SH-SY5Y (cell line): ENCODE data around the gene OPCML.

Experiments
- GATA2 ChIP-seq: IDR thresholded peaks from 2 replicates; pipeline ENCODE4 v1.6.1; 2011; ENCODE audit warnings: mild to moderate bottlenecking, low read depth, low read length
- GATA3 ChIP-seq: IDR thresholded peaks from 2 replicates; pipeline ENCODE4 v1.6.1; 2011; ENCODE audit warnings: low read depth, mild to moderate bottlenecking, low read length, moderate library complexity

The OPCML gene

DNA sequence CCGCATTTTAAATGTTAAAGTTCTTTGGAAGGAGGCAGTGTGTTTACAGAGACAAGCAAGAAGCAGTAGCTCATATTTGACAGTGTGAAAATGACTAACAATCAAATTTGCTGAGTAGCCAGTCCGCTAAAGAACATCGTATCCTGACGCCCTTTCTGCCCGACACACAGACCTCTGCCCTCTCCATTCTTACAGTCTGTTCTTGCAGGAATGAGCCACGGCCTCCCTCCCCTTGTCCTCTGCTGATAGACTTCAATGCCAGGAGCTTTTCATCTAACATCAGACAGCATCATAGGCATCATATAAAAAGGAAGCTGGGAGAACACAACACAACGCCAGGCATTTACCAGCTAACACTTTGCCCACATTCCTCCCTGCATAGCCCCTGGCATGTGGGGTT is 486.0 kb downstream of the OPCML start:
- TF ChIP-seq GATA3 (no peak), GATA2 (no peak)

DNA sequence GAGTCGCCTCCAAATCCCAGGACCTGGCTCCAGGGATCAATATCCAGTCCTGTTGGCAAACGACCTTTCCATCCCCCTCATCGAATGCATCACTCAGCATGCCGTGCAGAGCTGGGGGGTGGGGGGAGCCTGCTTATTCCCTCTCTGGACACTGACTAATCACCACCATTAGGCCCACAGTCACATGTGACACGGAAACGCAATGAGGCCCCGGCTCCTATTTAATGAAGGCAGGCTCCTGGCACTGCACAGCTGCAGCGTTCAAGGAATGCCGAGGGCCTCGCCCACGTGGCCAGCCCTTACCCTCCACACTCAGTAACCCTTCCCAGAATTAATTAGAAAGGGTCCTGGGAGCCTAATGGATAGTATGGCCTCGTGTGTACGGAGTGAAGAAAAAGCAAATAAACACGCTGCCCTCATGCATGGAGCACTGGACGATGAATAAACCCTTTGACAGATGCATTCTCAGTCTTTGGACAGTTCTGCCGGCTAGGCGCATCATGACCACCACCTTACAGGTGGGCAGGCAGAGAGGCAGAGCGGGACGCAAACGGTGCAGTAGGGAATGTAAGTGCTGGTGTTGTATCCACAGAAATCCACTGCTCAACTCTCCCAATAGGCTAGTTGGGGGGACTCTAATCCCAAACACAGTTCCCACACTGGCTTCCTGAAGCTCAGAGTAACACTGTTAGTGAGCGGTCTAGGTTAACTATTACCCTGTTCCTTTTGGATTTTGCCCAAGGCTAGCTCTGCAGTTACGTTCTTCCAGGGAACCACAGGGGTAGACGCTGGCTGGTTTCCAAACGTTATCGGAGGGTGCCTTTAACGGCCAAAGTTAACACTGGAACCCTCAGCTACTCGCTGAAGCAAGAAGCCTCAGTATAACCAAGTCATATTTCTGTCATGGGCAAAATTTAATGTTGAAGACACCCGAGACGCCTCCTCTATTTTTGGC is 490.1 kb downstream of the OPCML start:
- TF ChIP-seq GATA3 (no peak), GATA2 (no peak)

- no peak for TF ChIP-seq GATA3
Measured at GRCh38 chr11:133041181-133041580, 491.1 kb downstream of the OPCML start.

DNA sequence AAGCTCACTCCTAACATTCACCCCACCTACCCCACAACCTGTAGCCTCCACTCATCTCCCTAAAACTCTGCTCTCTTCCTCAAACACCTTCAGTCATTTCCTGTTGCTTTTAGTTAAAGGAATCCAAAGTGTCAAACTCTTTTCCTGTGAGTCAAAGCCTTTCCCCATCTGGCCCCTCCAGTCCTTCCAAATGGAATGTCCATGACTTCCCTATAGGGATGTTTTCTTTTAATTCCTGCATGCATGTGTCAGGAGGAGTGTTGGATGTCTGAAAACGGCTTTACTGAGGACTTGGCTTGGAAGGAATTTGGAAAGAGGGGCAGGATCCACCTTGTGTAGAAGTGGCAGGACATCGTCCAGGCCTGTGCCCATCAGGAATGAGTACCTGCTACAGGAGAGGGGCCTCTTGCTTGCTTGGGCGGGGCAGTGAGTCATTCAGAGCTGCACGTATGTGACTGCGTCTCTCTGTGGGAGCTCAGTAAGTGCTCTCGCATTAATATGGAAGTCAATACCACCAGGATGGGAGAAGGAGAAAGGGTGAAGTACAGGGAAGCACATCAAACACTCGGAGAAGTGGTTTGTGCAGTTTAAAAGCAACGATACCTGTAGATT is 491.9 kb downstream of the OPCML start:
- TF ChIP-seq GATA2 (no peak), GATA3 (no peak)

- no peak for TF ChIP-seq GATA3
- no peak for TF ChIP-seq GATA2
Measured at GRCh38 chr11:133038850-133039249, 493.5 kb downstream of the OPCML start.

DNA sequence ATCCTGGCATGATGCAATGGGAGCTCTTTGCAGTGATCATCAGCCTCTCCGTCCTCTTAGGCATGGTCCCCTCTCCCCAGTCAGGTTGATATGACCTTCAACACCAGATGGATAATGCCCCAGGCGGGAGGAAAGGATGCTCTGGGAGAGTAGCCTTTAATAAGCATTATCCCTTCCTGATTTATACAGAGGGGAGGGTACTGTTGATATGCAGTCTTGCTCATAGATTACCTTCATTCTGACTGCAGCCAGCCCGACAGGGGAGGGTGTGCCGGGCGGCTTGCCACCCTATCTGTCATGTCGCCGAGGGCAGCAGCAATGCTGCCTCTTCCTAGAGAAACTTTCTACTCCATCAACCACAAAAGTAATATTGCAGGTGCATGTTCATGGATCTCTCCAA is 497.4 kb downstream of the OPCML start:
- TF ChIP-seq GATA2 (no peak), GATA3 (no peak)

- TF ChIP-seq GATA3 (no peak), GATA2 (no peak)
Measured at GRCh38 chr11:133029107-133029506, 503.2 kb downstream of the OPCML start.

DNA sequence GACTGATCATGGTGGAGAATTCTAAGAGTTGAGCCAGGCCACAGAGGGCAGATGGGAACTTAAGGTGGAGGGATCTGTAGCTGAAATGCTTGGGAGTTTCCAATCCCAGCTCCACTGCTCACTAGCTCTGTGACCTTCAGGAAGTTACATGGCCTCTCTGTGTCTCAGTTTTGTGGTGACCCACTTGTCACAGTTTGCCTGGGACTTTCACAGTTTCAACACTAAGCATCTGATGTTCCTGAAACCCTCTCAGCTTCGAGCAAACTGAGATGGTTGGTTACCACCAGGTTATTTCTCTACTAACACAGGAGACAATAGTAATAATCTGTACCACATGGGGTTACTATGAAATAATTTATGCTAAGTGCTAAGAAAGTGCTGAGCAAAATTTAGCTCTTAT is 505.3 kb downstream of the OPCML start:
- TF ChIP-seq GATA2 (no peak), GATA3 (no peak)

DNA sequence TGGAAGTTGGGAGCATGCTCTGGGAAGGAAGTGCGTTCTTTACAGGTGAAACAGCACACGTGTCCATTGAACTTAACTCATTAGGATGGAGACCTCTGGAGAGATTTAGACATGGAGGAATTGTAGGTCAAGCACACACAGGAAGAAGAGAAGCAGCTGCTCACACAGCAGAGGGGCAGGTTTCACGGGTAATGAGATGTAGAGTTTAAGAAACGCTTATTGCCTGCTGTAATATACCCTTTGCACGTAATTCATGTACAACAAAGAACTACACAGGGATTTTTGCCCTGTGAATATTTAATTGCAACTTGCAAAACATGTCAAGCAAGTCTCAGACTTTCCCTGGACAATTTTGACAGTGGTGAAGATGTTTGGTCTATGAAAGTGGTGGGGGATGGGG is 508.0 kb downstream of the OPCML start:
- TF ChIP-seq GATA3 = no peak
- no peak for TF ChIP-seq GATA2

DNA sequence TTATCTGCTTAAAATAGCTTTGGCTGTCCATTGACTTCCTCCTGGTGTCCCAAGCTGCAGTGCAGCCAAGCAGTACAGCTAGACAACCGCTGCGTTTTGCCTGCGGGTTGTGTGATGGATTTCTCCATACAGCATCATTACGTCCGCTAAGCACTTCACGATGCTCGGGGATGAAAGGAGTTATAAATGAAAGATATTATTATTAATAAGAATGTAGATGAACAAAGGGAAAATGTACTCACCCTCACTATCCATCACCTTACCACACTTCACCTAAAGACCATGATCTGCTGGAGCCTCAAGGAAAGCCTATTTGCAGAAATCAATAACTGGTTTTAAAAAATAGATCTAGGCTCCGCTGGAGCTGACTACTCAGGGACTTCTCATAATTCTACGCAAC is 509.1 kb downstream of the OPCML start:
- TF ChIP-seq GATA2 (no peak), GATA3 (no peak)

DNA sequence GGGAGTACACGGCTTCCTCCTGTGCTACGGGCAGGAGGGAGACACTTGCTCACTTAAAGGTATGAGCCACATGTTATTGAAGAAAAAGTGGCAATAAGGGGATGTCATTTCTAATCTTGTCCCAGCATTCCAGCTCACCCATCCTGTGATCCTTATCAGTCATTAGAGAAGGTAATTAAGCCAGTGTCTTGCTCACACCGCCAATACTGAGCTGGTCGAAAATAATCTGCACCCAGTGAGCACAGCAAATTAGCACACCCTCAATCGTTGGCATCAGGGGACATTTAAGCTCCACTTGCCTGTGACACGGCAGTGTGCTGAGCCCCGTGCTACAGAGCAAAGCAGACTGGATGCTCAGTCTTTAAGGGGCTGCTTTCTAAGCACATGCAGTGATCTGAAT is 510.7 kb downstream of the OPCML start:
- peak; percentile 45 for TF ChIP-seq GATA2
- TF ChIP-seq GATA3 = no peak

GRCh38 chr11:133020372-133020714 is 512.0 kb downstream of the OPCML start:
- TF ChIP-seq GATA2 = no peak

GRCh38 chr11:133019545-133020371 is 512.5 kb downstream of the OPCML start:
- TF ChIP-seq GATA3 = no peak
- no peak for TF ChIP-seq GATA2

DNA sequence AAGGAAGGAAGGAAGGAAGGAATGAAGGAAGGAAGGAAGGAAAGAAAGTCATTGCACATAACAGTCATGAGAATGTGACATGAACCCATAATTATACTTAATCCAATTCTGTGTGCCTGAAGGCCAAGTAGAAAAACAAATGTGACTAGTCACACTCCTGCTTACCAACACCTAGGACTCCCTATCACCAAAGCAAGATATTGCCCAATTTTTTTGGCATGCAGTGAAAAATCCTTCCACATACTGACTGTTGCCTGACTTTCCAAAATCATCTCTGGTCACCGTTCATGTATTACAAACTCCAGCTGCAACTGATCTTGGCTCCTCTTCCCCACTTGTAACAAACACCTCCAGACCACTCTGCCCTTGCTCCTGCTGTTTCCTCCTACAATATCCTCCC is 516.8 kb downstream of the OPCML start:
- TF ChIP-seq GATA3 = no peak
- TF ChIP-seq GATA2 = no peak
